Adrenal gland (tissue), 5 donors: ENCODE results near the gene COG8.

Source experiments
- POLR2A ChIP-seq, 2 donors: fragments of 450-650 bp; IDR thresholded peaks; one replicate each; pipeline ENCODE4 v1.6.1; 2017; ENCODE audit warnings: antibody characterized with exemption in 2 of 2, mild to moderate bottlenecking in 2 of 2, moderate library complexity in 1 of 2
- TF ChIP-seq, protein P1 (sequence below), 6 experiments: fragments of 450-650 bp in 4 of 6; fragments of 200-600 bp in 2 of 6; sonication (generic) in 1 of 6; IDR thresholded peaks; 1 replicate in 5 of 6; 2 replicates in 1 of 6; pipeline versions ENCODE4 v1.5.1 to v1.8.0; 2016 to 2021; ENCODE audit warnings: antibody characterized with exemption in 6 of 6, mild to moderate bottlenecking in 2 of 6, moderate library complexity in 1 of 6
- donor health status: DM: no; HTN: no; CAD: no.

DNA sequence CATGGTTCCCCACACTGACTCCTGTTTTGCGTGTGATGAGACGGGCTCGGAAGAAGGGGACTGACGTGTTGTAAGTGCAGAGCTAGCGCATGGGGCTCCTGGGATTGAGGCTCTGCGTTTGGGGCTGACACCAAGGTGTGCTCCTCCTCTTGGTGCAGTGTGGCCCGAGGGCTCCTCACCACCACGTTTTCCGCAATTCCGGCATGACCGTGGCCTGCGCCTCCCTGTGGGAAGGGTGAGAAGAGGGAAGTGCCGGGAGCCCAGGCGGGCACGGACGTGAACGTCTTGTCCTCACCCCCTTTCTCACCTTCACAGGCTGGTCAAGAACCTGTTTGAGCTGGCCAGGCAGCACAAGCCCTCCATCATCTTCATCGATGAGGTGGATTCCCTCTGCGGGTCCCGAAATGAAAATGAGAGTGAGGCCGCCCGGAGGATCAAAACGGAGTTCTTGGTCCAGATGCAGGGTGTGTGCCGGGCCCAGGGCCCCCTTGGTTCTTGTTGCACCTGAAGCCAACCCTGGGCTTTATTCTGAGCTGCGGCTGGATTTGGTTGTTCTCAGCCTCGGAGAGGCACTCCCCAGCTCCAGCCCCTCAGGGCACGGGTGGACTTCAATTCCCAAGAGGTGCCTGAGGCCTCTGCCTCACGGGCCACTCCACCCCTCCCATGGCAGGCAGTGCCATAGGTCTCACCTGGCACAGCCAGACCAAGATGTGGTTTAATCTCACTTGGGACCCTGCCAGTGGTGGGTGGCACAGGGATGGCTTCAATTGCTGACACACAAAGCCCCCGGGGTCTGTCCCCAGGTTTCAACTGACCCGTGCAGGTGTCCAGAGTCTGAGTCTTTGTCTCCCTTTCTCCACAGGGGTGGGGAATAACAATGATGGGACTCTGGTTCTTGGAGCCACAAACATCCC is 19.3 kb downstream of the COG8 start:
- TF ChIP-seq POLR2A (IDR thresholded peaks at IDR 0.05), result no peak
- TF ChIP-seq, protein P1, sequence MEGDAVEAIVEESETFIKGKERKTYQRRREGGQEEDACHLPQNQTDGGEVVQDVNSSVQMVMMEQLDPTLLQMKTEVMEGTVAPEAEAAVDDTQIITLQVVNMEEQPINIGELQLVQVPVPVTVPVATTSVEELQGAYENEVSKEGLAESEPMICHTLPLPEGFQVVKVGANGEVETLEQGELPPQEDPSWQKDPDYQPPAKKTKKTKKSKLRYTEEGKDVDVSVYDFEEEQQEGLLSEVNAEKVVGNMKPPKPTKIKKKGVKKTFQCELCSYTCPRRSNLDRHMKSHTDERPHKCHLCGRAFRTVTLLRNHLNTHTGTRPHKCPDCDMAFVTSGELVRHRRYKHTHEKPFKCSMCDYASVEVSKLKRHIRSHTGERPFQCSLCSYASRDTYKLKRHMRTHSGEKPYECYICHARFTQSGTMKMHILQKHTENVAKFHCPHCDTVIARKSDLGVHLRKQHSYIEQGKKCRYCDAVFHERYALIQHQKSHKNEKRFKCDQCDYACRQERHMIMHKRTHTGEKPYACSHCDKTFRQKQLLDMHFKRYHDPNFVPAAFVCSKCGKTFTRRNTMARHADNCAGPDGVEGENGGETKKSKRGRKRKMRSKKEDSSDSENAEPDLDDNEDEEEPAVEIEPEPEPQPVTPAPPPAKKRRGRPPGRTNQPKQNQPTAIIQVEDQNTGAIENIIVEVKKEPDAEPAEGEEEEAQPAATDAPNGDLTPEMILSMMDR (IDR thresholded peaks at IDR 0.05), result no peak
